Tibial nerve (tissue), 4 donors: Measurements from ENCODE around the gene PLEKHJ1. TPM values are rescaled to one million over a fixed set of nuclear protein-coding genes. Genes with fewer than 3 reads are reported as not detected.

Source experiments
- DNase-seq, 2 donors: peaks; one replicate each; pipeline ENCODE4 v3.0.0-alpha.2; 2019; ENCODE audit warnings: low spot score in 2 of 2
- H3K27ac ChIP-seq, 4 donors: fragments of 200-600 bp; sonication (generic) in 3 of 4; one replicate each; pipeline ENCODE4 v1.5.1; 2017 to 2019; ENCODE audit warnings: mild to moderate bottlenecking in 1 of 4
- H3K27me3 ChIP-seq, 2 donors: fragments of 200-600 bp; sonication (generic) in 1 of 2; one replicate each; pipeline versions ENCODE4 v1.5.1 to v1.6.0; 2017 to 2019
- H3K36me3 ChIP-seq, 3 donors: fragments of 200-600 bp; sonication (generic); one replicate each; pipeline ENCODE4 v1.5.1; 2018 to 2019
- H3K4me1 ChIP-seq, 4 donors: fragments of 200-600 bp; sonication (generic) in 3 of 4; one replicate each; pipeline ENCODE4 v1.5.1; 2017 to 2019
- H3K4me3 ChIP-seq, 4 donors: fragments of 200-600 bp; sonication (generic) in 3 of 4; one replicate each; pipeline ENCODE4 v1.5.1; 2017 to 2019; ENCODE audit warnings: mild to moderate bottlenecking in 1 of 4, moderate library complexity in 1 of 4
- H3K9me3 ChIP-seq, 4 donors: fragments of 200-600 bp; sonication (generic) in 3 of 4; one replicate each; pipeline ENCODE4 v1.5.1; 2017 to 2019
- EP300 ChIP-seq, 2 donors: sonication (generic); formaldehyde crosslinking; IDR thresholded peaks; one replicate each; pipeline ENCODE4 v1.6.1; 2017; ENCODE audit warnings: antibody characterized with exemption in 2 of 2, mild to moderate bottlenecking in 1 of 2
- POLR2A ChIP-seq, 2 donors: fragments of 450-650 bp; IDR thresholded peaks; one replicate each; pipeline ENCODE4 v1.6.1; 2017; ENCODE audit warnings: antibody characterized with exemption in 2 of 2, mild to moderate bottlenecking in 2 of 2, moderate library complexity in 2 of 2
- WGBS, 2 donors: methylation state at CpG; one replicate each; pipeline ENCODE4 v1.1.5; 2018; 5-methylcytosine and 5-hydroxymethylcytosine counted together
- total RNA-seq, 4 donors: library from RNA; depleted of rRNA; stranded (reverse); fragments of >200 nt; gene quantifications; one replicate each; pipeline ENCODE4 v1.1.0, GENCODE V29; 2016
- TF ChIP-seq, protein P1 (sequence below), 5 experiments: fragments of 200-600 bp in 3 of 5; fragments of 450-650 bp in 2 of 5; sonication (generic) in 3 of 5; IDR thresholded peaks; one replicate each; pipeline ENCODE4 v1.5.1; 2016 to 2019; ENCODE audit warnings: antibody characterized with exemption in 5 of 5, mild to moderate bottlenecking in 3 of 5, moderate library complexity in 2 of 5

PLEKHJ1 gene
- total RNA-seq, 4 donors from 2014 or later, result 37.3 to 67.5 (median 51.2) TPM

- H3K27me3 ChIP-seq, result no peaks in the 10 kb centered on the region
- no peak for TF ChIP-seq POLR2A (IDR thresholded peaks at IDR 0.05)
- TF ChIP-seq EP300 (IDR thresholded peaks at IDR 0.05), result no peak
- TF ChIP-seq, protein P1, sequence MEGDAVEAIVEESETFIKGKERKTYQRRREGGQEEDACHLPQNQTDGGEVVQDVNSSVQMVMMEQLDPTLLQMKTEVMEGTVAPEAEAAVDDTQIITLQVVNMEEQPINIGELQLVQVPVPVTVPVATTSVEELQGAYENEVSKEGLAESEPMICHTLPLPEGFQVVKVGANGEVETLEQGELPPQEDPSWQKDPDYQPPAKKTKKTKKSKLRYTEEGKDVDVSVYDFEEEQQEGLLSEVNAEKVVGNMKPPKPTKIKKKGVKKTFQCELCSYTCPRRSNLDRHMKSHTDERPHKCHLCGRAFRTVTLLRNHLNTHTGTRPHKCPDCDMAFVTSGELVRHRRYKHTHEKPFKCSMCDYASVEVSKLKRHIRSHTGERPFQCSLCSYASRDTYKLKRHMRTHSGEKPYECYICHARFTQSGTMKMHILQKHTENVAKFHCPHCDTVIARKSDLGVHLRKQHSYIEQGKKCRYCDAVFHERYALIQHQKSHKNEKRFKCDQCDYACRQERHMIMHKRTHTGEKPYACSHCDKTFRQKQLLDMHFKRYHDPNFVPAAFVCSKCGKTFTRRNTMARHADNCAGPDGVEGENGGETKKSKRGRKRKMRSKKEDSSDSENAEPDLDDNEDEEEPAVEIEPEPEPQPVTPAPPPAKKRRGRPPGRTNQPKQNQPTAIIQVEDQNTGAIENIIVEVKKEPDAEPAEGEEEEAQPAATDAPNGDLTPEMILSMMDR (IDR thresholded peaks at IDR 0.05), result no peak
- DNase-seq, result no peak
- H3K9me3 ChIP-seq, result no peaks in the 10 kb centered on the region
- peak overlapping the region; percentile 61 to 97 (median 87) for H3K4me3 ChIP-seq
- H3K4me1 ChIP-seq, result peaks cover 0 to 52% (median 38%) of the 10 kb centered on the region in 4 donors
- H3K27ac ChIP-seq, result peak overlapping the region; percentile 30 to 100 (median 92)
- WGBS, 2 donors, result 2% methylated on average over 15 to 19 of the region's 19 CpGs
- peaks cover 0 to 16% (median 15%) of the 10 kb centered on the region in 3 donors for H3K36me3 ChIP-seq
Observed at GRCh38 chr19:2268861-2269243, 32.7 kb upstream of the PLEKHJ1 start.

- no peaks in the 10 kb centered on the region for H3K27me3 ChIP-seq
- H3K9me3 ChIP-seq, result no peaks in the 10 kb centered on the region
- peaks cover 0 to 16% (median 15%) of the 10 kb centered on the region in 3 donors for H3K36me3 ChIP-seq
- peak overlapping the region in 1 of 4 donors; percentile 99 for H3K27ac ChIP-seq
- WGBS, 2 donors, result 84 to 85% methylated on average over 4 of the region's 4 CpGs
- H3K4me3 ChIP-seq, result peak overlapping the region in 2 of 4 donors; percentile 94 to 97
- TF ChIP-seq POLR2A (IDR thresholded peaks at IDR 0.05) (no peak), EP300 (IDR thresholded peaks at IDR 0.05) (no peak)
- TF ChIP-seq, protein P1 (IDR thresholded peaks at IDR 0.05), result no peak
- no peak for DNase-seq
- peaks cover 0 to 48% (median 34%) of the 10 kb centered on the region in 4 donors for H3K4me1 ChIP-seq
Observed at GRCh38 chr19:2268480-2268830, 32.3 kb upstream of the PLEKHJ1 start.

DNA sequence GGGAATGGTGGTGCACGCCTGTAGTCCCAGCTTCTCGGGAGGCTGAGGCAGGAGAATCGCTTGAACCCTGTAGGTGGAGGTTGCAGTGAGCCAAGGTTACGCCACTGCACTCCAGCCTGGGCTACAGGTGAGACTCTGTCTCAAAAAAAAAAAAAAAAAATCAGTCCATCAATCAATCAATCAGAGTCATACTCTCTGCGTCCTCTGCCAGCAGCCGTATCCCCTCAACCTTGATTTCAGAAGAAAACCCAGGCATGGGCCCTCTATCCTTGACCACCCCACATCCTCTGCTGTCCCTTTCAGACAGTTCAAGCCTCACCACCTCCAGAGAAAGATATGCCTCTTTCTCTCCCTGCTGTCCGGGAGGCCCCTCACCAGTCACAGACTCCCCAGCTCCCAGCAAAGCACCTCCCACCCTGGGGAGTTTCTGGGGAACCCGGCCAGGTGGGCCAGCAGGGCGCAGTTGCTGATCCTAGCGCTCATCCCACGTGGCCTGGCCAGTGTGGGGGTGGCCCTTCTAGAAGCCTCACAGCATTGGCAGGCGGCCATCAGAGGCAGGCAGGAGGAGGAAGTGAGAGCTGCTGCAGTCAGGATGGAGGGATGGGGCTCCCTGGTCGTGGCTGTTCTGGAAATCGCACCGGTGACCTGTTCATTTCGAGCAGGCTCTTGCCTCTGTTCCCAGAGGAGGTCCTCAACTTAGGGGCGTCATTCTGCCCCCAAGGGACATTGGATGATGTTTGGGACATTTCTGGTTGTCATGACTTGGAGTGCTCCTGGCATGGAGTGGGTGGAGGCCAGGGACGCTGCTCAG is 30.3 kb upstream of the PLEKHJ1 start:
- WGBS, 2 donors, result 38 to 42% methylated on average over 17 to 18 of the region's 18 CpGs
- Histone ChIP-seq H3K9me3 (no peaks in the 10 kb centered on the region), H3K4me1 (peaks cover 0 to 28% (median 14%) of the 10 kb centered on the region in 4 donors), H3K27me3 (no peaks in the 10 kb centered on the region), H3K4me3 (peak overlapping the region in 1 of 4 donors; percentile 2), H3K27ac (peak overlapping the region; percentile 9 to 68 (median 48)), H3K36me3 (peaks cover 0 to under 1% (median 0%) of the 10 kb centered on the region in 3 donors)
- peak; percentile 73 to 80 for DNase-seq
- peak in 1 of 2 donors; percentile 43 for TF ChIP-seq POLR2A (IDR thresholded peaks at IDR 0.05)
- TF ChIP-seq, protein P1 (IDR thresholded peaks at IDR 0.05), result peak in 1 of 5 experiments; percentile 11
- TF ChIP-seq EP300 (IDR thresholded peaks at IDR 0.05), result peak in 1 of 2 donors; percentile 62

DNA sequence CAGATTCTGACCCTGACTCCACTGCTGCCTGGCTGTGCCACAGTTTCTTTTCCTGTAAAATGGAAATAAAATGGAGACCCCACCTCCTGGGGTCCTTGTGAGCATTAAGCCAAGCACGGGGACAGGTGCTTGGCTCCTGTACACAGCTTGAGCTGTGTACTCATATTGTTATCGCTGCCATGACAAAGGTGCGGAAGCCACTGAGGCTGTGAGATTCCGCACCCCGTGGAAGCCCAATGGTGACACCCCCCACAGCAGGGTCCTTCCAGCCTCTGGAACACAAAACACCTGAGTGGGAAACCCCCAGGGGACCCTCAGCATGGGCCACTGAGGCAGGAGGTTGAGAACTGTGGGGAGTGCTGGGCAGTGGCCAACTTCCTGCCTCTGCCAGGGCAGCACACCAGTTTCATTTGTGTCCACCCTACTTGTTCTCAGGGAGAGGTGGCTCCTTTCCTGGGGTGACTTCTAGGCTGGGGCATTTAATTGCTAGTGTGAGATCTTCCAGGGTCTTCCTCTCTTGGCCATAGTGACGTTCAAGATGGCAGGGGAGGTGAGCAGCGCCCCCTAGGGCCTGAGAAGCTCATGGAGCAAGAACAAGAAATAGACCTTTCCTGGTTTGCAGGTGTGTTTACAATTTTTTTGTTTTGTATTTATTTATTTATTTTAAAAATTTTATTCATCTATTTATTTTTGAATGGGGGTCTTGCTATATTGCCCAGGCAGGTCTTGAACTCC is 25.5 kb upstream of the PLEKHJ1 start:
- no peaks in the 10 kb centered on the region for H3K9me3 ChIP-seq
- WGBS, 2 donors, result 69 to 71% methylated on average over 7 of the region's 7 CpGs
- peaks cover 0 to 5% (median 5%) of the 10 kb centered on the region in 4 donors for H3K4me1 ChIP-seq
- H3K36me3 ChIP-seq, result no peaks in the 10 kb centered on the region
- peak in 1 of 2 donors; percentile 43 for DNase-seq
- H3K4me3 ChIP-seq, result no peak overlapping the region
- no peak overlapping the region for H3K27ac ChIP-seq
- TF ChIP-seq POLR2A (IDR thresholded peaks at IDR 0.05), result no peak
- TF ChIP-seq, protein P1 (IDR thresholded peaks at IDR 0.05), result peak in 4 of 5 experiments; percentile 12 to 42 (median 22)
- no peaks in the 10 kb centered on the region for H3K27me3 ChIP-seq
